GM19463 (cell line): ENCODE measurements around the gene DFFB.

Experiments
- ATAC-seq: cut with Tn5 transposase; IDR thresholded peaks from one replicate; pipeline ENCODE4 v1.9.1; 2021; ENCODE audit warnings: mild to moderate bottlenecking, moderate library complexity; ENCODE audit not compliant: unreplicated experiment

Gene DFFB

GRCh38 chr1:3923378-3924185 is 66.3 kb downstream of the DFFB start:
- ATAC-seq = no peak

DNA sequence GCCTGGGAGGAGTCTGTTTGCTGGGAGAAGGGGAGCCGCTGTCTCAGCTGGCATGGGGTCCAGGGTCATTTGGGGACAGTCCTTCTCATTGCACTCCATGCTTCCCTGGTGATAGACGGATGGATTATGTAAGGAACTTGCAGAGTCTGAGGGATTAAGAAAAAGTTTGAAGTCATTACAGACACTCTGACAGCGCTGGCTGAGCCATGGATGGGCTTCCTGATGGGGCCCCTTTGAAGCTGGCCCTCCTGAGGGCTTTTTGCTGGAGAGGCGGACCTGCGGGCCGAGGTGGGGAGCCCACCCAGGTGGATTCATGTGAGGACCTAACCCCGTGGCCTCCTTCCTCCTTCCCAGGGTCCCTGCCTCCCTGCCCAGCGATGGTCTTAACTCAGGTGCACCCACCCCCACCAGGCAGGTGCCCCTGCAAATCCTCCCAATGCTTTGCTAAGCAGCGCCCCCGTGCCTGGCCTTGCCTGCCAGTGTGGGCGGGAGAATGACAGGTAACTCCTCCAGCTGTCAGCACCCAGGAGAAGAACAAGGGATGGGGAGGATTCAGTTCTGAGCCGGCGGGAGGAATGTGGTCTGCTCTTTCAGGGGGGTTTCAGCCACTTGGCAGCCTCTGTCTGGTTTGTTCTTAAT is 67.0 kb downstream of the DFFB start:
- ATAC-seq = no peak

DNA sequence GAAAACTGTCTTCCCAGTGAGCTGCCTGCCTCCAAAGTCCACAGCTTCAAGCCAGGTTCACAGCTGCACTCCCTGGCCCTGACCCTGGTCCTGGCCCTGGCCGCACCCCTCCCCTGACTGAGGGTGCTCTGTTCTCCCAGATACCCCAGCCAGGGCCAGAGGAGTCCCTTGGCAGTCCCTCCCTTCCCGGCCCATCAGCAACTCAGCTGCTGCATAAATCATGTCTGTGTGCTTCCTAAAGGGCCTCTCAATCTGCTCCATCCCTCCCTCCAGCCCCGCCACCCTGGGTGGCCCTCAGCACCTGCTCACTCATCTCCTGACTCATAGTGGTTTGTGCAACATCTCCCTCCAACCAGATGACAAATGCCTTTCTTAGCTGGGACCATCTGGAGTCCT is 67.5 kb downstream of the DFFB start:
- ATAC-seq = no peak

DNA sequence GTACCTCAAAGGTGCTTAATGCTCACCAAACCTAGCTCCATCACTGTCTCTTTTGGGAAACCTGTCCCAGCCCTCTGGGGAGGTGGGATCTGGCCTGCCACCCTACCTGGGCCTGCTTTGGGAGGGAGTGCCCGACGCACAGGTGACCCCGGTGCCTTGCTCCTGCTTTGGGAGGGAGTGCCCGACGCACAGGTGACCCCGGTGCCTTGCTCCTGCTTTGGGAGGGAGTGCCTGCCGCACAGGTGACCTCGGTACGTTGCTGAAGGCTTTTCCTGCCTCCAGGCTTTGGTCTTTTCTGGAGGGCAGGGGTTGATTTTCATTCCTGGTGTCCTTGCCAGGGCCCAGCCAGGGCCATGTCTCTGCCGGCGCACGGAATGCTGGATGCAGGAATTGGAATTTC is 68.0 kb downstream of the DFFB start:
- no peak for ATAC-seq

GRCh38 chr1:3925762-3926161 is 68.5 kb downstream of the DFFB start:
- ATAC-seq = no peak

DNA sequence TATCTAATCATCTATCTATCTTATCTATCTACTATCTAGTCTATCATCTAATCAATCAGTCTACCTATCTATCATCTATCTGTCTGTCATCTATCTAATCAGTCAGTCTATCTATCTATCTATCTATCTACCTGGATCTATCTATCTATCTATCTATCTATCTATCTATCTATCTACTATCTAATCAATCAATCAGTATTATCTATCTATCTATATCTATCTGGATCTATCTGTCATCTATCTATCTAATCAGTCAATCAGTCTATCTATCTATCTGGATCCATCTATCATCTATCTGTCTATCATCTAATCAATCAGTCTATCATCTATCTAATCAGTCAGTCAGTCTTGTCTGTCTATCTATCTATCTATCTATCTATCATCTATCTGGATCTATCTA is 69.7 kb downstream of the DFFB start:
- ATAC-seq = no peak

- ATAC-seq = no peak
Observed at GRCh38 chr1:3928586-3928985, 71.3 kb downstream of the DFFB start.

GRCh38 chr1:3929126-3929525 is 71.8 kb downstream of the DFFB start:
- ATAC-seq = no peak

- ATAC-seq = no peak
Observed at GRCh38 chr1:3930301-3931006, 73.2 kb downstream of the DFFB start.

DNA sequence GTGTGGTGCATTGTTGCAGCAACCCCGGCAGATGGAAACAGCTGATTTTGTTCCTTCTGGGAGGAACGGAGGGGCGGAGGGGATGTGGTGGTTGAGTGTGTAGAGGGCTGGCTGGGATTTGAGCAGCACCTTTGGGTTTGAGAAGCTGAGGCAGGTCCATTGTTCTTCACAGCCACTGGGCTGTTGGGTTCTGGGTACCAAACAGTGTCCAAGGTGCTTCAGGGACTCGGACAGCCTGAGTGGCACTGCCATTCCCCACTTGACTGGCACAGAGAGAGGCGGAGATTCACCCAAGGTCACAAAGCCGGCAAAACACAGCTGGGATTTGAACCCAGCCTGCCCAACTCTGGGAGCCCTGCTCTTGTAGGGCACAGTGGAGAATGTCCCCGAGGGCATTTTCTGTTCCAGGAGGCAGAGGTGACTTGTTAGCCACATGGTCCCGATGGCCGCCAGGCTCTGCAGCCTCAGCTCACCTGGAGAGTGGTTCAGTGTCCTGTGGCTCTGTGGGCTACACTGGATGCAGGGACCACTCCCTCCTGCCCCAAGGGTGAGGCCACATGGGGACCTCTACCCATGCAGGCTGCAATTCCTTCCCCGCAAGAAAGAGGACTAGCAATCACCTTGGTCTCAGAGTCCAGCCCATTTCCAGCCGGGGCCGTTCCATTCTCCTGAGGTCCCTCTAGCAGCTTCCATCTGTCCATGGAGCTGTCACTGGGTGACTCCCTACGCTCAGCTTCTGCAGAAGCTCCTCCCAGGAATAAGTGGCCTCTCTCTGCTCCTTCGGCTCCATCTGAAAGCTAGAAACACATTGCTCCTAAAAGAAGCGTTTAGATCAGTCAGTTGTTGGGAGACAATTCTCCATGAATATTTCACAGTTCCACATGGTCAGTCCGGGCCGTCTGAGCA is 74.0 kb downstream of the DFFB start:
- ATAC-seq = no peak

DNA sequence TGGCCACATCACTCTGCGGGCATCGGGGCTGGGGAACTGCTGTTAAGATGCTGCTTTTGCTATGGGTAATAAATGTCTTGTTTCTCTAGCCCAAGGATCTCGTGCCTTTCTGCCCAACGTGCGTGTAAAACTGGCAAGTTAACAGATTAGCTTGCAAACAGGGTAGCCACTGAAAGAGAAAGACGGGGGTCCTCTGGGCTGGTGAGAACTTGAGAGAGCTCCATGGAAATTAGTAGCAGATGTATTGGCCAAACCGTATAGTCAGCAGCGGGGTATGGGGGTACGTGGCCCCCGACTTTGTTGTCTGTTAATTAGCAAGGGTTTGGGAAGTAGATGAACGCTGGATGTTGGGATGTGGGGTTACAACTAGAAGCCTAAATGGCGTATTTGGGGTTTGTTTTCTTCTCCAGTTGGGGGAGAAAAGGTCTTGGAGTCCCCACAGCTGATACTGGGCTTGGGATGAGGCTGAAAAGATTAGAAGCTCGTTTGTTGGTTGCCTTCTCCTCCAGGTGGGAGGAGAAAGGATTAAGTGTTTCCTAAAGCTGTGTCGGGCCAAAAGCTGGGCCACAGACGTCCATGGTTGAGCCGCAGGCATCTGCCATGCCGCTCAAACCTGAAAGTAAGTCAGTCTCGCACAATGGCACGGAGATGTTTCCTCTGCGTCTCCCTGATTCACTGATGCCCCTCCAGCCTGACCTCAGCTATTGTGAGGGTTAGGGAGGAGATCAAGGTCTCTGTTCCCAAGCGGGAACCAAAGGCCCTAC is 75.1 kb downstream of the DFFB start:
- no peak for ATAC-seq
